GM23248 (cell line): Measurements from ENCODE around the gene CIRBP.

Experiments
- EZH2 ChIP-seq: fragments of 200-600 bp; sonication (generic); IDR thresholded peaks from 2 replicates; pipeline ENCODE4 v1.6.1; 2018; ENCODE audit warnings: antibody characterized with exemption, mild to moderate bottlenecking; ENCODE audit not compliant: insufficient read depth, poor library complexity, severe bottlenecking
- EZH2phosphoT487 ChIP-seq: fragments of 200-600 bp; sonication (generic); IDR thresholded peaks from 2 replicates; pipeline ENCODE4 v1.6.1; 2018; ENCODE audit warnings: antibody characterized with exemption, moderate library complexity, mild to moderate bottlenecking, low read depth; ENCODE audit not compliant: insufficient read depth

- TF ChIP-seq EZH2phosphoT487 = no peak
- TF ChIP-seq EZH2 = no peak
Measured at GRCh38 chr19:1260749-1261537, 8.2 kb upstream of the CIRBP start.
